ENCODE data around the gene ZNF836. TPM values are rescaled to one million over a fixed set of nuclear protein-coding genes. Genes with fewer than 3 reads are reported as not detected.

The ZNF836 gene
- total RNA-seq, 3 donors from 2014 or later (not counting 1 experiment from before 2014, with no cell fraction given) = 27.9 to 40.2 (median 28.0) TPM

- intact Hi-C loops (cut with micrococcal nuclease) = no loop called here
- no peaks in the 10 kb centered on the region for H3K27me3 ChIP-seq (ENCODE audit: control insufficient read depth, insufficient read depth, low read length)
- ATAC-seq (peak; percentile 64 to 68 (median 65)), DNase-seq (no peak)
- 52% methylated on average over 10 of the region's 10 CpGs for whole genome bisulfite sequencing (ENCODE audit: insufficient coverage)
- H3K9me3 ChIP-seq (ENCODE audit: control insufficient read depth, insufficient read depth, low read length) = no peaks in the 10 kb centered on the region
- H3K27ac ChIP-seq (ENCODE audit: low read length) = peak overlapping the region; percentile 66
- TF ChIP-seq CTCF (IDR thresholded peaks at IDR 0.05) = no peak
- Mint-ChIP-seq H3K4me1 (peaks cover 42% of the 10 kb centered on the region in 2 donors), H3K27ac (peak overlapping the region; percentile 87 to 91), H3K36me3 (no peaks in the 10 kb centered on the region), H3K4me3 (peak overlapping the region; percentile 86), H3K27me3 (ENCODE audit: low read depth in 2 of 2) (no peaks in the 10 kb centered on the region), H3K9me3 (no peaks in the 10 kb centered on the region)
- peaks cover 73% of the 10 kb centered on the region for H3K4me1 ChIP-seq (ENCODE audit: control insufficient read depth, insufficient read depth, low read length)
- H3K4me3 ChIP-seq (ENCODE audit: low read length) = no peak overlapping the region
- no peaks in the 10 kb centered on the region for H3K36me3 ChIP-seq (ENCODE audit: control insufficient read depth, insufficient read depth, low read length)
Observed at GRCh38 chr19:52176574-52176973, 5.2 kb upstream of the ZNF836 start.

- Mint-ChIP-seq H3K36me3 (peaks cover 13% of the 10 kb centered on the region), H3K27me3 (ENCODE audit: low read depth in 2 of 2) (no peaks in the 10 kb centered on the region), H3K9me3 (no peaks in the 10 kb centered on the region), H3K4me1 (peaks cover 50 to 53% of the 10 kb centered on the region in 2 donors), H3K4me3 (peak overlapping the region; percentile 99), H3K27ac (peak overlapping the region; percentile 87 to 97)
- intact Hi-C loops (cut with micrococcal nuclease) = loop anchor here (5.0 kb wide), 1 partner anchor 165 kb away; the partner anchor contains the start of gene ZNF610
- Histone ChIP-seq H3K9me3 (ENCODE audit: control insufficient read depth, insufficient read depth, low read length) (no peaks in the 10 kb centered on the region), H3K4me1 (ENCODE audit: control insufficient read depth, insufficient read depth, low read length) (peaks cover 53% of the 10 kb centered on the region), H3K27me3 (ENCODE audit: control insufficient read depth, insufficient read depth, low read length) (no peaks in the 10 kb centered on the region), H3K36me3 (ENCODE audit: control insufficient read depth, insufficient read depth, low read length) (peaks cover 11% of the 10 kb centered on the region), H3K27ac (ENCODE audit: low read length) (peak overlapping the region; percentile 80), H3K4me3 (ENCODE audit: low read length) (no peak overlapping the region)
- ATAC-seq = no peak
- no peak for DNase-seq
- no peak for TF ChIP-seq CTCF (IDR thresholded peaks at IDR 0.05)
- 100% methylated on average over 1 of the region's 1 CpG for WGBS (ENCODE audit: insufficient coverage)
Observed at GRCh38 chr19:52172347-52172746, 926 bp upstream of the ZNF836 start.

GRCh38 chr19:52170863-52171320, 529 bp downstream of the ZNF836 start:
- ATAC-seq = peak; percentile 18 to 40 (median 30)
- no peak for DNase-seq
- no peaks in the 10 kb centered on the region for H3K27me3 Mint-ChIP-seq (ENCODE audit: low read depth in 2 of 2)
- no peaks in the 10 kb centered on the region for H3K9me3 Mint-ChIP-seq
- peak overlapping the region; percentile 87 to 97 for H3K27ac Mint-ChIP-seq
- Histone ChIP-seq H3K9me3 (ENCODE audit: control insufficient read depth, insufficient read depth, low read length) (no peaks in the 10 kb centered on the region), H3K36me3 (ENCODE audit: control insufficient read depth, insufficient read depth, low read length) (peaks cover 15% of the 10 kb centered on the region), H3K27ac (ENCODE audit: low read length) (peak overlapping the region; percentile 80), H3K27me3 (ENCODE audit: control insufficient read depth, insufficient read depth, low read length) (no peaks in the 10 kb centered on the region), H3K4me1 (ENCODE audit: control insufficient read depth, insufficient read depth, low read length) (peaks cover 39% of the 10 kb centered on the region), H3K4me3 (ENCODE audit: low read length) (peak overlapping the region; percentile 83)
- peaks cover 36 to 38% of the 10 kb centered on the region in 2 donors for H3K4me1 Mint-ChIP-seq
- no peak for TF ChIP-seq CTCF (IDR thresholded peaks at IDR 0.05)
- H3K36me3 Mint-ChIP-seq = peaks cover 13% of the 10 kb centered on the region
- under 1% methylated on average over 22 of the region's 22 CpGs for WGBS (ENCODE audit: insufficient coverage)
- intact Hi-C loops (cut with micrococcal nuclease) = loop anchor here (1.0 to 5.0 kb wide), 3 partner anchors 18 to 166 kb away; partner anchors contain the start of genes ZNF610 and ZNF616
- H3K4me3 Mint-ChIP-seq = peak overlapping the region; percentile 99

- H3K36me3 Mint-ChIP-seq = peaks cover 13% of the 10 kb centered on the region
- H3K4me1 Mint-ChIP-seq = peaks cover 30 to 32% of the 10 kb centered on the region in 2 donors
- TF ChIP-seq CTCF (IDR thresholded peaks at IDR 0.05) = no peak
- intact Hi-C loops (cut with micrococcal nuclease) = loop anchor here (2.0 to 5.0 kb wide), 2 partner anchors 32 to 167 kb away; partner anchors contain the start of genes ZNF610 and ZNF616
- H3K4me3 Mint-ChIP-seq = peak overlapping the region; percentile 99
- H3K27ac Mint-ChIP-seq = peak overlapping the region; percentile 87 to 97
- no peaks in the 10 kb centered on the region for H3K27me3 ChIP-seq (ENCODE audit: control insufficient read depth, insufficient read depth, low read length)
- H3K27me3 Mint-ChIP-seq (ENCODE audit: low read depth in 2 of 2) = no peaks in the 10 kb centered on the region
- H3K27ac ChIP-seq (ENCODE audit: low read length) = peak overlapping the region; percentile 80
- H3K4me3 ChIP-seq (ENCODE audit: low read length) = peak overlapping the region; percentile 83
- DNase-seq = peak in 1 of 2 donors; percentile 25
- peaks cover 20% of the 10 kb centered on the region for H3K36me3 ChIP-seq (ENCODE audit: control insufficient read depth, insufficient read depth, low read length)
- peak in 2 of 3 donors; percentile 16 to 22 for ATAC-seq
- 9% methylated on average over 5 of the region's 5 CpGs for whole genome bisulfite sequencing (ENCODE audit: insufficient coverage)
- peaks cover 33% of the 10 kb centered on the region for H3K4me1 ChIP-seq (ENCODE audit: control insufficient read depth, insufficient read depth, low read length)
- H3K9me3 Mint-ChIP-seq = no peaks in the 10 kb centered on the region
- H3K9me3 ChIP-seq (ENCODE audit: control insufficient read depth, insufficient read depth, low read length) = no peaks in the 10 kb centered on the region
Observed at GRCh38 chr19:52170304-52170703, 1.1 kb downstream of the ZNF836 start.

All from natural killer cell (primary cell).